C4-2B (cell line): ENCODE measurements around the gene LMBR1.
"Not testable (repeated sequence)": the region's sequence is repeated elsewhere in the genome, so short reads cannot be mapped to it uniquely, and the experiment has no call there.

Experiments
- H3K27ac ChIP-seq: fragments of 450-650 bp; 2 replicates; pipeline ENCODE4 v1.5.1; 2017
- CTCF ChIP-seq: fragments of 450-650 bp; conservative IDR thresholded peaks from 2 replicates; pipeline ENCODE4 v1.5.1; 2017; ENCODE audit warnings: mild to moderate bottlenecking
- ZFX ChIP-seq: fragments of 450-650 bp; IDR thresholded peaks from 2 replicates; pipeline ENCODE4 v1.6.1; 2017

The LMBR1 gene

GRCh38 chr7:156892821-156893706 lies at the start of gene LMBR1:
Gene LMBR1 (minus strand): TSS chr7:156893183. CDS start chr7:156892993, 190 bp downstream.
- H3K27ac ChIP-seq = peak within 1 kb of the TSS; percentile 84

GRCh38 chr7:156942708-156943090 lies 49.7 kb upstream of the LMBR1 start:
- no peak overlapping the region for H3K27ac ChIP-seq
- TF ChIP-seq CTCF (no peak), ZFX (no peak)

More at GRCh38 chr7:156892821-156893706, at the start of gene LMBR1:
- peak; percentile 32 for TF ChIP-seq ZFX
- peak; percentile 68 for TF ChIP-seq CTCF

- H3K27ac ChIP-seq = no peak overlapping the region
- TF ChIP-seq ZFX (no peak), CTCF (no peak)
These were observed 48.6 kb upstream of the LMBR1 start for GRCh38 chr7:156941393-156942182.

- TF ChIP-seq CTCF (no peak), ZFX (no peak)
- no peak overlapping the region for H3K27ac ChIP-seq
These were observed 47.6 kb upstream of the LMBR1 start for GRCh38 chr7:156940421-156941122.

GRCh38 chr7:156936766-156937165 lies 43.8 kb upstream of the LMBR1 start:
- not testable (repeated sequence) for H3K27ac ChIP-seq

GRCh38 chr7:156935250-156935649 lies 42.3 kb upstream of the LMBR1 start:
- no peak for TF ChIP-seq CTCF
- TF ChIP-seq ZFX = no peak
- no peak overlapping the region for H3K27ac ChIP-seq

- H3K27ac ChIP-seq = peak overlapping the region; percentile 50
- TF ChIP-seq ZFX = no peak
- TF ChIP-seq CTCF = no peak
These were observed 39.0 kb upstream of the LMBR1 start for GRCh38 chr7:156932006-156932405.
